C4-2B (cell line): Measurements from ENCODE around the gene HYAL1.
A peak's percentile ranks its signal among the peaks of the same experiment; 100 is the strongest.

ENCODE experiments used
- H3K27ac ChIP-seq: fragments of 450-650 bp; 2 replicates; pipeline ENCODE4 v1.5.1; 2017
- CTCF ChIP-seq: fragments of 450-650 bp; conservative IDR thresholded peaks from 2 replicates; pipeline ENCODE4 v1.5.1; 2017; ENCODE audit warnings: mild to moderate bottlenecking
- ZFX ChIP-seq: fragments of 450-650 bp; IDR thresholded peaks from 2 replicates; pipeline ENCODE4 v1.6.1; 2017

HYAL1 gene

GRCh38 chr3:50321336-50322114 is 18.2 kb upstream of the HYAL1 start:
- TF ChIP-seq CTCF (peak; percentile 65), ZFX (peak; percentile 63; the same call in 1 of the 2 replicates)
- peak overlapping the region; percentile 90 for H3K27ac ChIP-seq

- peak overlapping the region; percentile 90 for H3K27ac ChIP-seq
- no peak for TF ChIP-seq CTCF
- no peak for TF ChIP-seq ZFX
Measured at GRCh38 chr3:50320853-50321335, 17.5 kb upstream of the HYAL1 start.

- TF ChIP-seq CTCF (no peak), ZFX (no peak)
- peak overlapping the region; percentile 90 for H3K27ac ChIP-seq
Measured at GRCh38 chr3:50319894-50320625, 16.7 kb upstream of the HYAL1 start.

- H3K27ac ChIP-seq = no peak overlapping the region; the same call in 1 of the 2 replicates
- TF ChIP-seq ZFX (no peak), CTCF (no peak)
Measured at GRCh38 chr3:50319181-50319893, 16.0 kb upstream of the HYAL1 start.

GRCh38 chr3:50318615-50319014 is 15.2 kb upstream of the HYAL1 start:
- H3K27ac ChIP-seq = no peak overlapping the region
- no peak for TF ChIP-seq CTCF
- TF ChIP-seq ZFX = no peak

- no peak overlapping the region for H3K27ac ChIP-seq
- TF ChIP-seq ZFX (no peak), CTCF (no peak)
Measured at GRCh38 chr3:50318163-50318562, 14.8 kb upstream of the HYAL1 start.
